ENCODE results near the gene C2orf72. TPM values are rescaled to one million over a fixed set of nuclear protein-coding genes. Genes with fewer than 3 reads are reported as not detected.

Gene C2orf72
- total and polyA plus RNA-seq, 2 of the 13 experiments (the other 11 are each of a cell fraction or from before 2014, with no cell fraction given), result 147 to 203 TPM

DNA sequence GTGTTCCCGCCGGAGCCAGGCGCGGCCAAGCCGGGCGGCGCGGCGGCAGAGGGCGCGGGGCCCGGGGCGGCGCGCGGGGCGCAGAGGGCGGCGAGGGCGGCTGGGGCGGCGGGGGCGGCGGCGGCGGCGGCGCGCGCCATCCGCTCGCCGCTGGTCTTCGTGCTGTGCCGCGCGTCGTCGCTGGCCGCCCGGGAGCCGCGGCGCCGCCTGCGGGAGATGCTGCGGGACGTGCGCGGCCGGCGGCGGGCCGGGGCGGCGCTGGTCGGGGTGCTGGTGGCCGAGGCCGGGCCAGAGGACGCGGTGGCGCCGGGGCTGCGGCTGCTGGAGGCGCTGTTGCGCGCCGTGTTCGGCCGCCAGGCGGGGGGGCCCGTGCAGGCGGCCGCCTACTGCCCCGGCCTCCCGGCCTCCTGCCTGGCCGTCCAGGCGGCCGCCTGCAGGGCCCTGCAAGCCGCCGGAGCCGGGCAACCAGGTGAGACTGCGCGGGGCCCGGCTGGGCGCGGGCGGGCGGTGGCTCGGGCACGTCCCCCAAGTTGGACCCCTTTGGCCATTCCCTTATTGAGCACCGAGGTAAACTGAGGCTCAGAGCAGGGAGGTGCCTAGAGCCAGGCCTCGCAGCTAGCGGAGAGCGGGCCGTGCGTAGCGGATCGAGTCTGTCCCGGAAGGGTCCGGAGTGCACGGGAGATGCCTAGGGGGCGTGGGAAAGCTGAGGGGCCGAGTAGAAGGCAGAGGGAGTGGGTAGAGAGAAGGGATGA lies 584 bp downstream of the C2orf72 start (continued):
- TF ChIP-seq IKZF4 (CRISPR knock-in tag; IDR thresholded peaks at IDR 0.05; ENCODE audit: borderline replicate concordance, low read depth, not compliant biosample characterization) (peak; percentile 10), ZNF605 (CRISPR knock-in tag; IDR thresholded peaks at IDR 0.05) (no peak), ZNF614 (CRISPR knock-in tag; IDR thresholded peaks at IDR 0.05; ENCODE audit: borderline replicate concordance) (no peak), NFE2 (CRISPR knock-in tag; IDR thresholded peaks at IDR 0.05) (no peak), NR2F2 (IDR thresholded peaks at IDR 0.05; ENCODE audit: borderline replicate concordance, low read depth) (no peak), ZNF20 (CRISPR knock-in tag; IDR thresholded peaks at IDR 0.05) (no peak), ARNTL (CRISPR knock-in tag; IDR thresholded peaks at IDR 0.05) (no peak), NFATC3 (CRISPR knock-in tag; IDR thresholded peaks at IDR 0.05) (no peak), ZSCAN20 (CRISPR knock-in tag; IDR thresholded peaks at IDR 0.05; ENCODE audit: borderline replicate concordance) (no peak)
- TF ChIP-seq, protein P1, sequence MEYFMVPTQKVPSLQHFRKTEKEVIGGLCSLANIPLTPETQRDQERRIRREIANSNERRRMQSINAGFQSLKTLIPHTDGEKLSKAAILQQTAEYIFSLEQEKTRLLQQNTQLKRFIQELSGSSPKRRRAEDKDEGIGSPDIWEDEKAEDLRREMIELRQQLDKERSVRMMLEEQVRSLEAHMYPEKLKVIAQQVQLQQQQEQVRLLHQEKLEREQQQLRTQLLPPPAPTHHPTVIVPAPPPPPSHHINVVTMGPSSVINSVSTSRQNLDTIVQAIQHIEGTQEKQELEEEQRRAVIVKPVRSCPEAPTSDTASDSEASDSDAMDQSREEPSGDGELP (IDR thresholded peaks at IDR 0.05; ENCODE audit: borderline replicate concordance, low read depth), result no peak
- TF ChIP-seq, protein P2, sequence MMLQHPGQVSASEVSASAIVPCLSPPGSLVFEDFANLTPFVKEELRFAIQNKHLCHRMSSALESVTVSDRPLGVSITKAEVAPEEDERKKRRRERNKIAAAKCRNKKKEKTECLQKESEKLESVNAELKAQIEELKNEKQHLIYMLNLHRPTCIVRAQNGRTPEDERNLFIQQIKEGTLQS (CRISPR knock-in tag; IDR thresholded peaks at IDR 0.05), result no peak
- TF ChIP-seq, protein P3, sequence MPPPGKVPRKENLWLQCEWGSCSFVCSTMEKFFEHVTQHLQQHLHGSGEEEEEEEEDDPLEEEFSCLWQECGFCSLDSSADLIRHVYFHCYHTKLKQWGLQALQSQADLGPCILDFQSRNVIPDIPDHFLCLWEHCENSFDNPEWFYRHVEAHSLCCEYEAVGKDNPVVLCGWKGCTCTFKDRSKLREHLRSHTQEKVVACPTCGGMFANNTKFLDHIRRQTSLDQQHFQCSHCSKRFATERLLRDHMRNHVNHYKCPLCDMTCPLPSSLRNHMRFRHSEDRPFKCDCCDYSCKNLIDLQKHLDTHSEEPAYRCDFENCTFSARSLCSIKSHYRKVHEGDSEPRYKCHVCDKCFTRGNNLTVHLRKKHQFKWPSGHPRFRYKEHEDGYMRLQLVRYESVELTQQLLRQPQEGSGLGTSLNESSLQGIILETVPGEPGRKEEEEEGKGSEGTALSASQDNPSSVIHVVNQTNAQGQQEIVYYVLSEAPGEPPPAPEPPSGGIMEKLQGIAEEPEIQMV (CRISPR knock-in tag; IDR thresholded peaks at IDR 0.05; ENCODE audit: low read depth), result no peak
- TF ChIP-seq, protein P4, sequence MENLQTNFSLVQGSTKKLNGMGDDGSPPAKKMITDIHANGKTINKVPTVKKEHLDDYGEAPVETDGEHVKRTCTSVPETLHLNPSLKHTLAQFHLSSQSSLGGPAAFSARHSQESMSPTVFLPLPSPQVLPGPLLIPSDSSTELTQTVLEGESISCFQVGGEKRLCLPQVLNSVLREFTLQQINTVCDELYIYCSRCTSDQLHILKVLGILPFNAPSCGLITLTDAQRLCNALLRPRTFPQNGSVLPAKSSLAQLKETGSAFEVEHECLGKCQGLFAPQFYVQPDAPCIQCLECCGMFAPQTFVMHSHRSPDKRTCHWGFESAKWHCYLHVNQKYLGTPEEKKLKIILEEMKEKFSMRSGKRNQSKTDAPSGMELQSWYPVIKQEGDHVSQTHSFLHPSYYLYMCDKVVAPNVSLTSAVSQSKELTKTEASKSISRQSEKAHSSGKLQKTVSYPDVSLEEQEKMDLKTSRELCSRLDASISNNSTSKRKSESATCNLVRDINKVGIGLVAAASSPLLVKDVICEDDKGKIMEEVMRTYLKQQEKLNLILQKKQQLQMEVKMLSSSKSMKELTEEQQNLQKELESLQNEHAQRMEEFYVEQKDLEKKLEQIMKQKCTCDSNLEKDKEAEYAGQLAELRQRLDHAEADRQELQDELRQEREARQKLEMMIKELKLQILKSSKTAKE (CRISPR knock-in tag; IDR thresholded peaks at IDR 0.05; ENCODE audit: borderline replicate concordance), result peak; percentile 42; the same call in 1 of the 2 replicates
- TF ChIP-seq, protein P5, sequence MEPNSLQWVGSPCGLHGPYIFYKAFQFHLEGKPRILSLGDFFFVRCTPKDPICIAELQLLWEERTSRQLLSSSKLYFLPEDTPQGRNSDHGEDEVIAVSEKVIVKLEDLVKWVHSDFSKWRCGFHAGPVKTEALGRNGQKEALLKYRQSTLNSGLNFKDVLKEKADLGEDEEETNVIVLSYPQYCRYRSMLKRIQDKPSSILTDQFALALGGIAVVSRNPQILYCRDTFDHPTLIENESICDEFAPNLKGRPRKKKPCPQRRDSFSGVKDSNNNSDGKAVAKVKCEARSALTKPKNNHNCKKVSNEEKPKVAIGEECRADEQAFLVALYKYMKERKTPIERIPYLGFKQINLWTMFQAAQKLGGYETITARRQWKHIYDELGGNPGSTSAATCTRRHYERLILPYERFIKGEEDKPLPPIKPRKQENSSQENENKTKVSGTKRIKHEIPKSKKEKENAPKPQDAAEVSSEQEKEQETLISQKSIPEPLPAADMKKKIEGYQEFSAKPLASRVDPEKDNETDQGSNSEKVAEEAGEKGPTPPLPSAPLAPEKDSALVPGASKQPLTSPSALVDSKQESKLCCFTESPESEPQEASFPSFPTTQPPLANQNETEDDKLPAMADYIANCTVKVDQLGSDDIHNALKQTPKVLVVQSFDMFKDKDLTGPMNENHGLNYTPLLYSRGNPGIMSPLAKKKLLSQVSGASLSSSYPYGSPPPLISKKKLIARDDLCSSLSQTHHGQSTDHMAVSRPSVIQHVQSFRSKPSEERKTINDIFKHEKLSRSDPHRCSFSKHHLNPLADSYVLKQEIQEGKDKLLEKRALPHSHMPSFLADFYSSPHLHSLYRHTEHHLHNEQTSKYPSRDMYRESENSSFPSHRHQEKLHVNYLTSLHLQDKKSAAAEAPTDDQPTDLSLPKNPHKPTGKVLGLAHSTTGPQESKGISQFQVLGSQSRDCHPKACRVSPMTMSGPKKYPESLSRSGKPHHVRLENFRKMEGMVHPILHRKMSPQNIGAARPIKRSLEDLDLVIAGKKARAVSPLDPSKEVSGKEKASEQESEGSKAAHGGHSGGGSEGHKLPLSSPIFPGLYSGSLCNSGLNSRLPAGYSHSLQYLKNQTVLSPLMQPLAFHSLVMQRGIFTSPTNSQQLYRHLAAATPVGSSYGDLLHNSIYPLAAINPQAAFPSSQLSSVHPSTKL (CRISPR knock-in tag; IDR thresholded peaks at IDR 0.05), result no peak
- TF ChIP-seq, protein P6, sequence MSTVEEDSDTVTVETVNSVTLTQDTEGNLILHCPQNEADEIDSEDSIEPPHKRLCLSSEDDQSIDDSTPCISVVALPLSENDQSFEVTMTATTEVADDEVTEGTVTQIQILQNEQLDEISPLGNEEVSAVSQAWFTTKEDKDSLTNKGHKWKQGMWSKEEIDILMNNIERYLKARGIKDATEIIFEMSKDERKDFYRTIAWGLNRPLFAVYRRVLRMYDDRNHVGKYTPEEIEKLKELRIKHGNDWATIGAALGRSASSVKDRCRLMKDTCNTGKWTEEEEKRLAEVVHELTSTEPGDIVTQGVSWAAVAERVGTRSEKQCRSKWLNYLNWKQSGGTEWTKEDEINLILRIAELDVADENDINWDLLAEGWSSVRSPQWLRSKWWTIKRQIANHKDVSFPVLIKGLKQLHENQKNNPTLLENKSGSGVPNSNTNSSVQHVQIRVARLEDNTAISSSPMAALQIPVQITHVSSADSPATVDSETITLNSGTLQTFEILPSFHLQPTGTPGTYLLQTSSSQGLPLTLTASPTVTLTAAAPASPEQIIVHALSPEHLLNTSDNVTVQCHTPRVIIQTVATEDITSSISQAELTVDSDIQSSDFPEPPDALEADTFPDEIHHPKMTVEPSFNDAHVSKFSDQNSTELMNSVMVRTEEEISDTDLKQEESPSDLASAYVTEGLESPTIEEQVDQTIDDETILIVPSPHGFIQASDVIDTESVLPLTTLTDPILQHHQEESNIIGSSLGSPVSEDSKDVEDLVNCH (CRISPR knock-in tag; IDR thresholded peaks at IDR 0.05), result no peak
- TF ChIP-seq, protein P7, sequence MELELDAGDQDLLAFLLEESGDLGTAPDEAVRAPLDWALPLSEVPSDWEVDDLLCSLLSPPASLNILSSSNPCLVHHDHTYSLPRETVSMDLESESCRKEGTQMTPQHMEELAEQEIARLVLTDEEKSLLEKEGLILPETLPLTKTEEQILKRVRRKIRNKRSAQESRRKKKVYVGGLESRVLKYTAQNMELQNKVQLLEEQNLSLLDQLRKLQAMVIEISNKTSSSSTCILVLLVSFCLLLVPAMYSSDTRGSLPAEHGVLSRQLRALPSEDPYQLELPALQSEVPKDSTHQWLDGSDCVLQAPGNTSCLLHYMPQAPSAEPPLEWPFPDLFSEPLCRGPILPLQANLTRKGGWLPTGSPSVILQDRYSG (CRISPR knock-in tag; IDR thresholded peaks at IDR 0.05), result no peak

Measured in HepG2 (cell line).